Measurements from ENCODE around the gene MOGAT1.

MOGAT1 gene

GRCh38 chr2:222714361-222715241 lies 43.1 kb downstream of the MOGAT1 start:
- no peak for TF ChIP-seq CTCF (IDR thresholded peaks at IDR 0.05)

- no peak for TF ChIP-seq CTCF (IDR thresholded peaks at IDR 0.05)
These were observed 44.3 kb downstream of the MOGAT1 start for GRCh38 chr2:222715742-222716141.

- no peak for TF ChIP-seq CTCF (IDR thresholded peaks at IDR 0.05)
These were observed 51.0 kb downstream of the MOGAT1 start for GRCh38 chr2:222722327-222722946.

GRCh38 chr2:222724208-222724607 lies 52.8 kb downstream of the MOGAT1 start:
- TF ChIP-seq CTCF (IDR thresholded peaks at IDR 0.05): no peak

GRCh38 chr2:222728621-222729020 lies 57.2 kb downstream of the MOGAT1 start:
- TF ChIP-seq CTCF (IDR thresholded peaks at IDR 0.05): no peak

GRCh38 chr2:222730366-222730999 lies 59.0 kb downstream of the MOGAT1 start:
- TF ChIP-seq CTCF (IDR thresholded peaks at IDR 0.05): no peak

GRCh38 chr2:222731201-222731621 lies 59.8 kb downstream of the MOGAT1 start:
- no peak for TF ChIP-seq CTCF (IDR thresholded peaks at IDR 0.05)

Data from LNCAP (cell line).